A549 treated with ZK216348 at 1 μM for 4 hours (cell line): ENCODE measurements around the gene CDV3. TPM values are rescaled to one million over a fixed set of nuclear protein-coding genes. Genes with fewer than 3 reads are reported as not detected.

ENCODE experiments used
- total RNA-seq: library from RNA; stranded (reverse); fragments of 200-300 nt; extraction: Qiagen RNA extraction; gene quantifications from 5 replicates; pipeline ENCODE4 v1.2.3, GENCODE V29; 2022; ENCODE audit warnings: low read depth

Gene CDV3, protein sequence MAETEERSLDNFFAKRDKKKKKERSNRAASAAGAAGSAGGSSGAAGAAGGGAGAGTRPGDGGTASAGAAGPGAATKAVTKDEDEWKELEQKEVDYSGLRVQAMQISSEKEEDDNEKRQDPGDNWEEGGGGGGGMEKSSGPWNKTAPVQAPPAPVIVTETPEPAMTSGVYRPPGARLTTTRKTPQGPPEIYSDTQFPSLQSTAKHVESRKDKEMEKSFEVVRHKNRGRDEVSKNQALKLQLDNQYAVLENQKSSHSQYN
- total RNA-seq: 109 to 159 TPM (median 132 TPM) in 5 replicates

DNA sequence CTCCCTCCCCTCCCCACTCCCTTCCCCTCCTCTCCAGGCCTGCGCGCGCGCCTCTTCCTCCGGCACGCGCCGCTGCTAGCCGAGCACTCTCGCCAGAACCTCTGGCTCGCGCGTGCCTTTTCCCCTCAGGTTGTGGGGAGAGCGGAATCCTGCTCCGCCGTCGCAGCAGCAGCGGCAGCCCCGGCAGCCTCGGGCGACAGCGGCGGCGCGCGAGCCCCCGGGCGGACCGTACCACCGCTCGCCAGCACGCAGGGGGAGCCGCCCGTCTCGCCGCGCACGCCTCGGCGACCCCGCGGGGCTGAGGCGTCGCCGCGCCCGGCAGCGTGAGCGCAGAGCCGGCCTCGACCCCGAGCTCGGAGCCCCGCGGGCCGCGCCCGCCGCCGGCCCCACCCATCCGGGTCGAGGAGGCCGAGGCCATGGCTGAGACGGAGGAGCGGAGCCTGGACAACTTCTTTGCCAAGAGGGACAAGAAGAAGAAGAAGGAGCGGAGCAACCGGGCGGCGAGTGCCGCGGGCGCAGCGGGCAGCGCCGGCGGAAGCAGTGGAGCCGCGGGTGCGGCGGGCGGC is at the start of gene CDV3:
CDV3 (plus strand) TSS at position 58 of the 566 bp plus-strand sequence; CDS start at position 417, 359 bp downstream.

Other genes with a start within 250 kb of the CDV3 start
- not detected in 5 replicates for gene BFSP2, start 173.6 kb upstream of the CDV3 start, total RNA-seq
- gene TOPBP1, start 88.3 kb downstream of the CDV3 start, total RNA-seq: 21.1 to 32.5 TPM (median 26.9 TPM) in 5 replicates
- gene TF, start 172.7 kb downstream of the CDV3 start, total RNA-seq: 0.60 to 2.0 TPM (median 1.0 TPM) in 5 replicates
- 55.7 to 62.9 TPM (median 59.0 TPM) in 5 replicates for gene SRPRB, start 232.1 kb downstream of the CDV3 start, total RNA-seq